Stimulated activated naive B cell treated with anti-CD40 and anti-IgM and Interleukin-4, amounts not matched to agents 10 μg/mL and 1 μg/mL and 100 μg/mL, for 72 hours (primary cell): ENCODE results near the gene ARMS2.

Source experiments
- ATAC-seq, 2 donors: fragments of 150-1000 bp; cut with Tn5 transposase; replicated peaks; 2 replicates each; pipeline ENCODE4 v1.10.0; 2021; ENCODE audit warnings: moderate library complexity in 1 of 2
- DNase-seq: peaks from one replicate; pipeline ENCODE4 v3.0.0; 2021
- H3K27ac Mint-ChIP-seq: one replicate; pipeline ENCODE4 v1.8.0; 2022; ENCODE audit warnings: mild to moderate bottlenecking, mixed read lengths
- H3K27me3 Mint-ChIP-seq, 2 donors: one replicate each; pipeline ENCODE4 v1.8.0; 2022; ENCODE audit warnings: mixed read lengths in 2 of 2
- H3K36me3 Mint-ChIP-seq, 2 donors: one replicate each; pipeline ENCODE4 v1.8.0; 2022; ENCODE audit warnings: mixed read lengths in 2 of 2, mild to moderate bottlenecking in 1 of 2
- H3K4me1 Mint-ChIP-seq, 2 donors: one replicate each; pipeline ENCODE4 v1.8.0; 2022; ENCODE audit warnings: mixed read lengths in 2 of 2, mild to moderate bottlenecking in 1 of 2
- H3K4me3 Mint-ChIP-seq, 2 donors: one replicate each; pipeline ENCODE4 v1.8.0; 2022; ENCODE audit warnings: mild to moderate bottlenecking in 2 of 2, mixed read lengths in 2 of 2, moderate library complexity in 1 of 2
- H3K9me3 Mint-ChIP-seq, 2 donors: one replicate each; pipeline ENCODE4 v1.8.0; 2022; ENCODE audit warnings: mixed read lengths in 2 of 2, mild to moderate bottlenecking in 1 of 2

The ARMS2 gene

GRCh38 chr10:122471531-122472177 is 17.2 kb downstream of the ARMS2 start:
- Mint-ChIP-seq H3K27me3 (peaks cover 44 to 67% of the 10 kb centered on the region in 2 donors), H3K4me3 (no peak overlapping the region), H3K27ac (no peak overlapping the region), H3K36me3 (no peaks in the 10 kb centered on the region), H3K9me3 (no peaks in the 10 kb centered on the region), H3K4me1 (peaks cover 1 to 6% of the 10 kb centered on the region in 2 donors)
- DNase-seq, result no peak
- no peak for ATAC-seq

GRCh38 chr10:122473116-122473515 is 18.7 kb downstream of the ARMS2 start:
- no peaks in the 10 kb centered on the region for H3K9me3 Mint-ChIP-seq
- H3K4me3 Mint-ChIP-seq, result no peak overlapping the region
- no peaks in the 10 kb centered on the region for H3K36me3 Mint-ChIP-seq
- no peak overlapping the region for H3K27ac Mint-ChIP-seq
- H3K27me3 Mint-ChIP-seq, result peaks cover 33 to 56% of the 10 kb centered on the region in 2 donors
- H3K4me1 Mint-ChIP-seq, result peaks cover 1 to 6% of the 10 kb centered on the region in 2 donors
- DNase-seq (no peak), ATAC-seq (no peak)

GRCh38 chr10:122474131-122474818 is 19.8 kb downstream of the ARMS2 start:
- H3K36me3 Mint-ChIP-seq, result no peaks in the 10 kb centered on the region
- no peaks in the 10 kb centered on the region for H3K9me3 Mint-ChIP-seq
- ATAC-seq (no peak), DNase-seq (no peak)
- H3K27ac Mint-ChIP-seq, result no peak overlapping the region
- H3K27me3 Mint-ChIP-seq, result peaks cover 34 to 65% of the 10 kb centered on the region in 2 donors
- H3K4me1 Mint-ChIP-seq, result peaks cover 1 to 6% of the 10 kb centered on the region in 2 donors
- no peak overlapping the region for H3K4me3 Mint-ChIP-seq

DNA sequence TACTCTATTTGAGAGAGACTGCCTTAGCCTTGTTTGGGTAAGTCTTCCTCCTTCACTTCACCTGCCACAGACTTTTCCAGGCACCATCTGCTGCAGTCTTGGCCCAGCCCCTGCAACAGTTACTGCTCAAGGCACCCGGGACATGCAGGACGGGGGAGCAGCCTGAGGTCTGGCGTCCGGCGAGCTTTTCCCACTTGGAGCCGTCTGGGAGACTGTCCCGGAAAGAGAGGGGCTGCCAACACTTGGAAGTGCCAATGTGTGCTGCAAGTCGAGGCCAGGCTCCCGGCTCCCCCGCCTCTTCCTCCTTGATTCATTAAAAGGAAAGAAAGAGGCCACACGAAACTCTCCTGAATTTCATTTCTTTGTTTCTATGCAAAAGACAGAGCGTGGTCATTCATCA is 20.6 kb downstream of the ARMS2 start:
- DNase-seq (no peak), ATAC-seq (no peak)
- Mint-ChIP-seq H3K27me3 (peaks cover 37 to 67% of the 10 kb centered on the region in 2 donors), H3K27ac (no peak overlapping the region), H3K4me3 (no peak overlapping the region), H3K9me3 (peaks cover 0 to under 1% of the 10 kb centered on the region in 2 donors), H3K36me3 (no peaks in the 10 kb centered on the region), H3K4me1 (peaks cover 1 to 6% of the 10 kb centered on the region in 2 donors)

DNA sequence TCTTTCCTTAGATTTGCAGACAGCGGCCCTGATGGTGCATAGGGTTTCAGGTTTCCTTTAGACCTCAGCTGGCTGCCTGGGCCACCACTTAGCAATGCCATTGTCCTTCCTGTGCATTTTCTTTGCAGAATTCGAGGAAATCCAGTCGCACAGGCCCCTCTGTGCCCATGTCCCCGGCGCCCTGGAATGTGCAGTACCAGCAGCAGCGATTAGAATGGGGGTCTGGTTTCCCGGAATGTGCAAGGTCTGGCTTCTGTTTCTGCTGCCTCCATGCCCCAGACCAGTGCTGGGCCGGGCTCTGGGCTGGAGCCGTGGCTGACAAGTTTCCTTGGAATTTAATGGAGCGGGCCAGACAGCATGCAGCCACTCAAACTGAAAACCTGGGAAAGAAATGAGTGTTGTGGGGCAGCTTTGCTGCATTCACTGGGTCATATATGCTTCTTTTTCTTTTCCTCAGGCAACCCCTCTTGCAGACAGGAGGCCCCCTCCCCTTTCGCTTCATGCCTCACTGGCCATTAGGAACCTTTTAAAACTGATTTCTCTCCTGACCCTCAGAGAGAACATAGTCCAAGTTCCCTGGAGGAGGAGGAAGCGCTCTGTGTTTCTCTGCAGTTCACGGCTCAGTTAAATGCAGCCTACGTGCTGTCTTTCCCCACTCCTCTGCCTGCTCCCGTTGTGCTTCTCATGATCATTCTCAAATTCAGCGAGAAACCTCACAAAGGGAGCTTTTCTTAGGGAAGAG is 21.3 kb downstream of the ARMS2 start:
- no peak overlapping the region for H3K27ac Mint-ChIP-seq
- H3K27me3 Mint-ChIP-seq, result peaks cover 39 to 67% of the 10 kb centered on the region in 2 donors
- ATAC-seq, result no peak
- no peak overlapping the region for H3K4me3 Mint-ChIP-seq
- no peaks in the 10 kb centered on the region for H3K36me3 Mint-ChIP-seq
- H3K4me1 Mint-ChIP-seq, result peaks cover 1 to 6% of the 10 kb centered on the region in 2 donors
- H3K9me3 Mint-ChIP-seq, result peaks cover 0 to 1% of the 10 kb centered on the region in 2 donors
- DNase-seq, result no peak

- no peaks in the 10 kb centered on the region for H3K36me3 Mint-ChIP-seq
- peaks cover 0 to 2% of the 10 kb centered on the region in 2 donors for H3K9me3 Mint-ChIP-seq
- no peak overlapping the region for H3K27ac Mint-ChIP-seq
- H3K27me3 Mint-ChIP-seq, result peaks cover 37 to 65% of the 10 kb centered on the region in 2 donors
- ATAC-seq, result no peak
- no peak overlapping the region for H3K4me3 Mint-ChIP-seq
- H3K4me1 Mint-ChIP-seq, result peaks cover 1 to 6% of the 10 kb centered on the region in 2 donors
- DNase-seq, result no peak
Measured at GRCh38 chr10:122476333-122476695, 21.9 kb downstream of the ARMS2 start.

DNA sequence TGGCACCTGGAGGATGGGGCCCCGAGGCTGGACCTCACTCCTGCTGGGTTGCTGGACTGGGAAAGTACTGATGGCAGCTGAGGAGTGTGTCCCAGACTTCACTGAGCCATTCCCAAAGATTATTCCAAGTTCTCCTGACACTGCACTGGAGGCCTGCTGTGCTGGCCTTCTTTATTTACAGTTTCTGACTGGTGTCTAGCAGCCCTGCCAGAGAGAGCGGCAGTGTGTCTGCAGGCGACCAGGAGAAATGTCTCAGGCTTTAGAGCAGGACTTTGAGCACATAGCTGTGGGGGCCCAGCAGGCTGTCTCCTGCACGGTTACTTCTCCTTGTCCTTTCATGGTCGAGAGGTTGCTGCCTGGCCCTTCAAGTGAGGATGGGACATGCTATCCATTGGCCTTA is 23.0 kb downstream of the ARMS2 start:
- H3K27me3 Mint-ChIP-seq, result peaks cover 36 to 67% of the 10 kb centered on the region in 2 donors
- peaks cover 0 to 4% of the 10 kb centered on the region in 2 donors for H3K36me3 Mint-ChIP-seq
- no peak overlapping the region for H3K27ac Mint-ChIP-seq
- H3K4me1 Mint-ChIP-seq, result peaks cover 1 to 6% of the 10 kb centered on the region in 2 donors
- no peak overlapping the region for H3K4me3 Mint-ChIP-seq
- peaks cover 4 to 9% of the 10 kb centered on the region in 2 donors for H3K9me3 Mint-ChIP-seq
- no peak for ATAC-seq
- no peak for DNase-seq

DNA sequence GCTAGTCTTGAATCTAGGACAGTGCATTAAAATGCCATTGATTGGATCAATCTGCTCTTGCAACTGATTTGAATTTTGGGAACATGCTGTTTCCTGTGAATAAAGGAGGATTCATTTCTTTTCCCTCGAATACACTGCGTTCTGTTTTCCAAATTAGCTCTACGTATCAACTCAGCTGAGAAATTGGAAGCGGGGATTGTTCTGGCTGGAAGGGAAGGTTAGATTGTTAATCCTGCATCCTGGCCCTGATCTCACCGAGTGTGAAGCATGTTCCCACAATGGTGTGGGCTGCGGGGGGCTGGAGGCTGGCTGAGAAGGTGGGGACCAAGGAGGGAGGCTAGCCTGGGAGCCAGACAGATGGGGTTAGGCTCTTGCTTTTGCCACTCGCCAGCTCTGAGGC is 24.5 kb downstream of the ARMS2 start:
- ATAC-seq (no peak), DNase-seq (no peak)
- Mint-ChIP-seq H3K4me3 (no peak overlapping the region), H3K4me1 (peaks cover 1 to 6% of the 10 kb centered on the region in 2 donors), H3K9me3 (peaks cover 4 to 9% of the 10 kb centered on the region in 2 donors), H3K27me3 (peaks cover 39 to 57% of the 10 kb centered on the region in 2 donors), H3K36me3 (peaks cover 0 to 4% of the 10 kb centered on the region in 2 donors), H3K27ac (no peak overlapping the region)

- no peak overlapping the region for H3K27ac Mint-ChIP-seq
- no peak overlapping the region for H3K4me3 Mint-ChIP-seq
- DNase-seq (no peak), ATAC-seq (no peak)
- no peaks in the 10 kb centered on the region for H3K4me1 Mint-ChIP-seq
- peaks cover 42 to 48% of the 10 kb centered on the region in 2 donors for H3K27me3 Mint-ChIP-seq
- H3K9me3 Mint-ChIP-seq, result peaks cover 4 to 9% of the 10 kb centered on the region in 2 donors
- peaks cover 0 to 4% of the 10 kb centered on the region in 2 donors for H3K36me3 Mint-ChIP-seq
Measured at GRCh38 chr10:122480146-122480833, 25.8 kb downstream of the ARMS2 start.

GRCh38 chr10:122481296-122482056 is 27.0 kb downstream of the ARMS2 start:
- H3K9me3 Mint-ChIP-seq, result peaks cover 4 to 9% of the 10 kb centered on the region in 2 donors
- H3K36me3 Mint-ChIP-seq, result peaks cover 0 to 4% of the 10 kb centered on the region in 2 donors
- no peaks in the 10 kb centered on the region for H3K4me1 Mint-ChIP-seq
- peaks cover 40 to 44% of the 10 kb centered on the region in 2 donors for H3K27me3 Mint-ChIP-seq
- no peak overlapping the region for H3K27ac Mint-ChIP-seq
- ATAC-seq, result no peak
- H3K4me3 Mint-ChIP-seq, result no peak overlapping the region
- no peak for DNase-seq

DNA sequence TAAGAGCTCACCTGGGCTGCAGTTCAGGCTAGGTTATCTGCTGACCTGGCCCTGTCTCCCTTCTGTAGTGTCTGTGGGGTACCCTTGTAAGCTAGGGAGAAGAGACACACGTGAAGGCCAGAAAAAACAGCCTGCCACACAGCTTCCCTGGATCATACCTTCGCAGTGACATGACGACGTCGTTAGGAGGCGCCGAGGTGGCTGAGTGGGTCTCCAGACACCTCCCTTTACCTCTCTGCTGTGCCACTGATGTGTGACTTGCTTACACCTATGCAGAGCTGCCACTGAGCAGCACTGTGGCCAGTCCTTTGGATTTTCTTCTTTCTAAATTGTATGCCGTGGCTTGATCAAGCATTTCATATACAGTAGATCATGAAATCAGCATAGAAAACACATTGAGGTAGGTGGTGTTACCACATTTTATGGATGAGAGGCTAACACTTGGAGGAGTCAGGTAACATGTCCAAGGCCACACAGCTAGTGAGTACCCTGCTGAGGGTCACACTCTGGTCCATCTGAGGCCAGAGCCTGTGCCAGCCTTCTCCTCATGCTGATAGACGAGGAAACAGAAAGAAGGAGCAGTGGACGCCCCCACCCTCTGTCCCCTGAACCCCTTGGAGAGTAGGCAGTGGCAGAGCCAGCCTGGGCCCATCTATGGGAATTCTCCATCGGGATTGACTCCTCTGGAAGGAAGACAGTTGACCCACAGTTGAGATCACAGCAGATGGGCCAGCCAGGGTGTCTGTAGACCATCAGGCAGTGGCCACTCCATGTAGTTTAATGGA is 30.0 kb downstream of the ARMS2 start:
- Mint-ChIP-seq H3K27me3 (peaks cover 43 to 50% of the 10 kb centered on the region in 2 donors), H3K4me1 (no peaks in the 10 kb centered on the region), H3K27ac (no peak overlapping the region), H3K9me3 (peaks cover 4 to 9% of the 10 kb centered on the region in 2 donors), H3K36me3 (peaks cover 0 to 4% of the 10 kb centered on the region in 2 donors), H3K4me3 (no peak overlapping the region)
- DNase-seq, result no peak
- ATAC-seq, result no peak

GRCh38 chr10:122485670-122486069 is 31.2 kb downstream of the ARMS2 start:
- Mint-ChIP-seq H3K9me3 (peaks cover 4 to 7% of the 10 kb centered on the region in 2 donors), H3K36me3 (peaks cover 0 to 4% of the 10 kb centered on the region in 2 donors), H3K27ac (no peak overlapping the region), H3K4me3 (no peak overlapping the region), H3K27me3 (peaks cover 35 to 44% of the 10 kb centered on the region in 2 donors), H3K4me1 (no peaks in the 10 kb centered on the region)
- no peak for DNase-seq
- ATAC-seq, result no peak
